Measurements from ENCODE around the gene ZNF576. TPM values are rescaled to one million over a fixed set of nuclear protein-coding genes. Genes with fewer than 3 reads are reported as not detected.
A peak's percentile ranks its signal among the peaks of the same experiment; 100 is the strongest.

Gene ZNF576
- total and polyA plus RNA-seq, 9 of the 15 experiments (the other 6 are each of a cell fraction or from before 2014, with no cell fraction given): 6.8 to 18.2 (median 12.2) TPM

DNA sequence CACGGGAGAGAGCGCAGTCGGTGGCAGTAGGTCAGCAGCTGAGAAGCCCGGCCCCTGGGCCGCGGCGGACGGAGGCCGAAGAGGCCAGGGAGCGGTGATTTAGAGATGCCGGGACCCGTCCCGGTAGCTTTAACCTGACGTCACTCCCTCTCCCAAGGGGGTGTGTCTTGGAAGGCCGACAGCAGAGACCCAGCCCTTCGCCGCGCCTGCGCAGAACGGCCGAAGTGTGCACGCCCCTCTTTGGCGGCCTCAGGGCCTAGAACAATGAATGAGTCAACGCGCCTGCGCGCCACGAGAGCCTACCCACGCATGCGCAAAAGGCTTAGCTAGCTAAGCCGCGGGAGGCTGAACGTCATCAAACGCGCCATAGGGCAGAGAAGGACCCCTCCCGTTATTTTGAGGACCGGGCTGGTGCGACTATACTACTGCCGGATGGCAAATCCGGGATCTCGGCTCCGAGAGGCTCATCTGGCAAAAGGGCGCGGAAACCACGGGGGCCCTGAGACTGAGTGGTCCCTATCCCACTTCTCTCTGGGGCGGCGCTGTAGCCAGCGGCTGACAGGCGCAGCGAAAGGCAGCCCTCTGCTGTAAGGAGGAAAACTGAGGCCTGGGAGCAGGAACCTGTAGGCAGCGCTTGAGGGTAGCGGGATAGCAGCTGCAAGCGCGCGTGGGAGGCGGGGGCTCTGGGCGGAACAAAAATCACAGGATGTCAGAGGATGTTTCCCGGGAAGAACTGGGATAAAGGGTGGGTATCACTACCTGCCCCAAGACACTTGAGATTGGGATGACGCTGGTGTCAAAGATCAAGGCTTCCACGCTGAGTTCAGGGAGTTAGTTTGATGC lies at the start of gene ZNF576, which contains the start of gene IRGQ (continued):
- TF ChIP-seq, protein P1, sequence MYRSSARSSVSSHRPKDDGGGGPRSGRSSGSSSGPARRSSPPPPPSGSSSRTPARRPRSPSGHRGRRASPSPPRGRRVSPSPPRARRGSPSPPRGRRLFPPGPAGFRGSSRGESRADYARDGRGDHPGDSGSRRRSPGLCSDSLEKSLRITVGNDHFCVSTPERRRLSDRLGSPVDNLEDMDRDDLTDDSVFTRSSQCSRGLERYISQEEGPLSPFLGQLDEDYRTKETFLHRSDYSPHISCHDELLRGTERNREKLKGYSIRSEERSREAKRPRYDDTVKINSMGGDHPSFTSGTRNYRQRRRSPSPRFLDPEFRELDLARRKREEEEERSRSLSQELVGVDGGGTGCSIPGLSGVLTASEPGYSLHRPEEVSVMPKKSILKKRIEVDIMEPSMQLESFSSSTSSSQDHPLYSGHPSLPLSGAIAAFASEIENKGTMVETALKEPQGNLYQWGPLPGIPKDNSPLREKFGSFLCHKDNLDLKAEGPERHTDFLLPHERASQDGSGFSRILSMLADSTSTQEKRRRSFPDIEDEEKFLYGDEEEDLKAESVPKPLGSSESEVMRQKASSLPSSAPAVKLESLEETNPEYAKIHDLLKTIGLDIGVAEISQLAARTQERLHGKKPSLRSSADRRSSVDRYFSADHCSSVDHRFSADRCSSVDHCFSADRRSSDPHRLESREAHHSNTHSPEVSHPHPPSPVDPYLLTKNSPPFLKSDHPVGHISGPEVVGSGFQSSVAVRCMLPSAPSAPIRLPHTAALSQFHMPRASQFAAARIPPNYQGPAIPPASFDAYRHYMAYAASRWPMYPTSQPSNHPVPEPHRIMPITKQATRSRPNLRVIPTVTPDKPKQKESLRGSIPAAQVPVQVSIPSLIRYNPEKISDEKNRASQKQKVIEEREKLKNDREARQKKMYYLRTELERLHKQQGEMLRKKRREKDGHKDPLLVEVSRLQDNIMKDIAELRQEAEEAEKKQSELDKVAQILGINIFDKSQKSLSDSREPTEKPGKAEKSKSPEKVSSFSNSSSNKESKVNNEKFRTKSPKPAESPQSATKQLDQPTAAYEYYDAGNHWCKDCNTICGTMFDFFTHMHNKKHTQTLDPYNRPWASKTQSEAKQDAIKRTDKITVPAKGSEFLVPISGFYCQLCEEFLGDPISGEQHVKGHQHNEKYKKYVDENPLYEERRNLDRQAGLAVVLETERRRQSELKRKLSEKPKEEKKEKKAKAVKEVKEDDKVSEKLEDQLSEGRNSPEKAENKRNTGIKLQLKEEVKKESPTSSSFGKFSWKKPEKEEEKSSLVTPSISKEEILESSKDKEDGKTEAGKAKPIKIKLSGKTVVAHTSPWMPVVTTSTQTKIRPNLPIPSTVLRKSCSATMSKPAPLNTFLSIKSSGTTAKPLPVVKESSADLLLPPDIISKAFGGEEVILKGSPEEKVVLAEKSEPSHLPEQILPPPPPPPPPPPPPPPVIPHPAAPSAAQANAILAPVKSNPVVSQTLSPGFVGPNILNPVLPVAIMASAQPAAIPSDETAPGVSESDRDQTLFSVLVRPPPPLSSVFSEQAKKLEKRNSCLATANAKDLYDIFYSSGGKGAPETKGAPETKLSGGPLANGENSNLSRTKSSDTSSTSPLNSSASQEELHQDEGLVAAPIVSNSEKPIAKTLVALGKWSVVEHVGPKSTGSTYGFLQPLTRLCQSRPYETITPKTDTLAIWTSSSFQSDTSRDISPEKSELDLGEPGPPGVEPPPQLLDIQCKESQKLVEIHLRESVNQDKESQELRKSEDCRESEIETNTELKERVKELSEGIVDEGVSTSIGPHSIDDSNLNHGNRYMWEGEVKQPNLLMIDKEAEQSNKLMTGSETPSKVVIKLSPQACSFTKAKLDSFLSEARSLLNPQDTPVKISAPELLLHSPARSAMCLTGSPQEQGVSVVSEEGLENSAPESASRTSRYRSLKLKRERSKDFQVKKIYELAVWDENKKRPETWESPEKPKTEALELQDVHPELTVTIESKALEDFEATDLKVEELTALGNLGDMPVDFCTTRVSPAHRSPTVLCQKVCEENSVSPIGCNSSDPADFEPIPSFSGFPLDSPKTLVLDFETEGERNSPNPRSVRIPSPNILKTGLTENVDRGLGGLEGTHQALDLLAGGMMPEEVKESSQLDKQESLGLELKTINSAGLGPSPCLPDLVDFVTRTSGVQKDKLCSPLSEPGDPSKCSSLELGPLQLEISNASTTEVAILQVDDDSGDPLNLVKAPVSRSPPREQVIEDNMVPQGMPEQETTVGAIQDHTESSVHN (IDR thresholded peaks at IDR 0.05; ENCODE audit: borderline replicate concordance in 1 of 2, low read depth in 1 of 2): peak in 1 of 2 experiments; percentile 43; a peak in 1 of 4 replicates
- no peak for TF ChIP-seq CAMTA2 (CRISPR knock-in tag; conservative IDR thresholded peaks at IDR 0.05)
- 0 out of 2 replicates have a peak, but pooled peaks have one; percentile 23 for TF ChIP-seq PML (IDR thresholded peaks at IDR 0.05; ENCODE audit: low read length)
- peak; percentile 59 for TF ChIP-seq ZBTB40 (IDR thresholded peaks at IDR 0.05)
- no peak for TF ChIP-seq ZBTB40 (CRISPR knock-in tag; IDR thresholded peaks at IDR 0.05)
- TF ChIP-seq DLX4 (CRISPR knock-in tag; IDR thresholded peaks at IDR 0.05): no peak
